Uterus (tissue), 2 donors: Measurements from ENCODE around the gene NLE1.

Experiments
- CTCF ChIP-seq, 4 experiments: fragments of 200-600 bp in 2 of 4; fragments of 450-650 bp in 2 of 4; sonication (generic) in 2 of 4; IDR thresholded peaks; one replicate each; pipeline ENCODE4 v1.5.1; 2016 to 2019; ENCODE audit warnings: antibody characterized with exemption in 4 of 4, mild to moderate bottlenecking in 2 of 4, moderate library complexity in 1 of 4
- POLR2A ChIP-seq, 2 donors: fragments of 450-650 bp; IDR thresholded peaks; one replicate each; pipeline ENCODE4 v1.6.1; 2016; ENCODE audit warnings: antibody characterized with exemption in 2 of 2, mild to moderate bottlenecking in 1 of 2, moderate library complexity in 1 of 2

- TF ChIP-seq CTCF (IDR thresholded peaks at IDR 0.05), result no peak
- no peak for TF ChIP-seq POLR2A (IDR thresholded peaks at IDR 0.05)
Measured at GRCh38 chr17:35147375-35147905, 5.3 kb upstream of the NLE1 start, which contains the start of gene UNC45B.
